Ovary (tissue), 3 donors: ENCODE data around the gene ARNT2.

ENCODE experiments used
- CTCF ChIP-seq, 3 donors: fragments of 450-650 bp in 2 of 3; fragments of 200-600 bp in 1 of 3; IDR thresholded peaks; one replicate each; pipeline versions ENCODE4 v1.5.1 to v1.8.0; 2016 to 2022; ENCODE audit warnings: antibody characterized with exemption in 3 of 3, mild to moderate bottlenecking in 1 of 3
- POLR2A ChIP-seq: fragments of 450-650 bp; IDR thresholded peaks from one replicate; pipeline ENCODE4 v1.6.1; 2017; ENCODE audit warnings: antibody characterized with exemption, mild to moderate bottlenecking, moderate library complexity
- donor health status: DM: no; HTN: no; CAD: no.

- TF ChIP-seq POLR2A, result no peak
- no peak for TF ChIP-seq CTCF (IDR thresholded peaks at IDR 0.05)
Measured at GRCh38 chr15:80618685-80619400, 214.7 kb downstream of the ARNT2 start.
